ENCODE results near the gene CCT8.

- TF ChIP-seq CHD2 (IDR thresholded peaks at IDR 0.05; ENCODE audit: low read length, partially characterized antibody) (no peak), TAF1 (IDR thresholded peaks at IDR 0.05; ENCODE audit: borderline replicate concordance, low read depth, low read length) (no peak), GATA2 (CRISPR knock-in tag; IDR thresholded peaks at IDR 0.05) (no peak), POLR2AphosphoS5 (IDR thresholded peaks at IDR 0.05; ENCODE audit: low read depth, low read length) (no peak), EP300 (IDR thresholded peaks at IDR 0.05; ENCODE audit: borderline replicate concordance in 1 of 2, low read depth in 1 of 2, low read length in 1 of 2) (no peak), TCF12 (IDR thresholded peaks at IDR 0.05) (no peak)
- TF ChIP-seq, protein P1, sequence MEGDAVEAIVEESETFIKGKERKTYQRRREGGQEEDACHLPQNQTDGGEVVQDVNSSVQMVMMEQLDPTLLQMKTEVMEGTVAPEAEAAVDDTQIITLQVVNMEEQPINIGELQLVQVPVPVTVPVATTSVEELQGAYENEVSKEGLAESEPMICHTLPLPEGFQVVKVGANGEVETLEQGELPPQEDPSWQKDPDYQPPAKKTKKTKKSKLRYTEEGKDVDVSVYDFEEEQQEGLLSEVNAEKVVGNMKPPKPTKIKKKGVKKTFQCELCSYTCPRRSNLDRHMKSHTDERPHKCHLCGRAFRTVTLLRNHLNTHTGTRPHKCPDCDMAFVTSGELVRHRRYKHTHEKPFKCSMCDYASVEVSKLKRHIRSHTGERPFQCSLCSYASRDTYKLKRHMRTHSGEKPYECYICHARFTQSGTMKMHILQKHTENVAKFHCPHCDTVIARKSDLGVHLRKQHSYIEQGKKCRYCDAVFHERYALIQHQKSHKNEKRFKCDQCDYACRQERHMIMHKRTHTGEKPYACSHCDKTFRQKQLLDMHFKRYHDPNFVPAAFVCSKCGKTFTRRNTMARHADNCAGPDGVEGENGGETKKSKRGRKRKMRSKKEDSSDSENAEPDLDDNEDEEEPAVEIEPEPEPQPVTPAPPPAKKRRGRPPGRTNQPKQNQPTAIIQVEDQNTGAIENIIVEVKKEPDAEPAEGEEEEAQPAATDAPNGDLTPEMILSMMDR (IDR thresholded peaks at IDR 0.05), result no peak
Measured at GRCh38 chr21:29082046-29082815, 8.8 kb upstream of the CCT8 start.
